Measurements from ENCODE around the gene CSMD2. TPM values are rescaled to one million over a fixed set of nuclear protein-coding genes. Genes with fewer than 3 reads are reported as not detected.

Gene CSMD2
- total and polyA plus RNA-seq, 2 of the 8 experiments (the other 6 are each of a cell fraction or from before 2014, with no cell fraction given) = 7.0 to 14.7 TPM

- peak in 1 of 2 experiments; percentile 70 for DNase-seq (ENCODE audit: low read depth in 1 of 2, low spot score in 2 of 2)
- H3K23me2 ChIP-seq (ENCODE audit: low read depth, low read length) = no peaks in the 10 kb centered on the region
- no peak overlapping the region for H2BK15ac ChIP-seq (ENCODE audit: low read length)
- TF ChIP-seq CREB1 (IDR thresholded peaks at IDR 0.05) = 0 out of 2 replicates have a peak, but pooled peaks have one; percentile 14
- TF ChIP-seq POU5F1 (IDR thresholded peaks at IDR 0.05; ENCODE audit: low read depth, low read length) = no peak
- peak; percentile 38 to 56 (median 43); a peak in 3 of 4 replicates for TF ChIP-seq CTCF (IDR thresholded peaks at IDR 0.05; ENCODE audit: control extremely low read depth in 1 of 3, insufficient read depth in 1 of 3, low read depth in 1 of 3, low read length in 3 of 3)
- peak; percentile 19 to 43; a peak in 3 of 4 replicates for TF ChIP-seq RAD21 (IDR thresholded peaks at IDR 0.05 in 1 of 2, conservative IDR thresholded peaks at IDR 0.05 in 1 of 2; ENCODE audit: low read depth in 2 of 2, low read length in 2 of 2)
- 68% methylated on average over 8 of the region's 8 CpGs; no CpG with 5 or more reads in 1 of the 2 experiments for WGBS, 2 experiments (ENCODE audit: extremely low coverage in 1 of 2, insufficient coverage in 1 of 2, insufficient read length in 1 of 2, insufficient replicate concordance in 2 of 2, low coverage in 1 of 2, low lambda C conversion rate in 2 of 2, missing lambda C conversion rate in 1 of 2)
- H3K56ac ChIP-seq (replicated peaks; ENCODE audit: insufficient read length, low read depth, low read length) = no peak overlapping the region
- H3K79me2 ChIP-seq (ENCODE audit: control insufficient read depth in 1 of 2, insufficient read depth in 2 of 2, low read length in 2 of 2) = peaks cover 0 to 29% of the 10 kb centered on the region in 2 experiments; a peak in 3 of 4 replicates
- H3K4me1 ChIP-seq (replicated peaks in 1 of 4; ENCODE audit: control insufficient read depth in 3 of 4, insufficient read depth in 4 of 4, low read length in 3 of 4) = peaks cover 4 to 14% (median 11%) of the 10 kb centered on the region in 4 experiments; a peak in 6 of 7 replicates
- H3K27me3 ChIP-seq (replicated peaks in 1 of 4; ENCODE audit: control insufficient read depth in 3 of 4, extremely low read depth in 1 of 4, insufficient read depth in 3 of 4, low read length in 3 of 4) = no peaks in the 10 kb centered on the region
- H2BK12ac ChIP-seq (ENCODE audit: low read depth, low read length) = no peak overlapping the region
- H2BK20ac ChIP-seq (ENCODE audit: low read length) = no peak overlapping the region
- no peak overlapping the region for H2AK5ac ChIP-seq (ENCODE audit: low read depth, low read length)
- no peak overlapping the region for H4K5ac ChIP-seq (ENCODE audit: insufficient read length, low read depth, low read length)
- no peak overlapping the region for H3K23ac ChIP-seq (ENCODE audit: insufficient read length)
- no peak overlapping the region for H4K91ac ChIP-seq (replicated peaks; ENCODE audit: insufficient read length, low read length)
- FAIRE-seq = no peak
- no peaks in the 10 kb centered on the region for H3K9me3 ChIP-seq (ENCODE audit: insufficient read depth in 2 of 2, low read depth in 1 of 2, low read length in 1 of 2)
- no peak overlapping the region for H3K4me3 ChIP-seq (ENCODE audit: extremely low read depth in 1 of 4, insufficient read depth in 2 of 4, low read depth in 3 of 4, low read length in 4 of 4)
- H2BK5ac ChIP-seq (ENCODE audit: low read depth, low read length) = no peak overlapping the region
- H3K27ac ChIP-seq (ENCODE audit: low read depth, low read length) = no peak overlapping the region
- no peak overlapping the region for H3K9ac ChIP-seq (replicated peaks in 1 of 4; ENCODE audit: extremely low read depth in 1 of 4, low read depth in 3 of 4, low read length in 3 of 4)
- peaks cover 2 to 13% of the 10 kb centered on the region in 2 experiments for H4K20me1 ChIP-seq (replicated peaks in 1 of 2; ENCODE audit: control insufficient read depth in 1 of 2, insufficient read depth in 2 of 2, low read length in 2 of 2)
- no peak overlapping the region; the same call in 1 of the 2 replicates for H4K8ac ChIP-seq (ENCODE audit: extremely low read depth, insufficient read depth, low read length)
- POLR2A ChIA-PET (ENCODE audit: partially characterized antibody) = interaction anchor here (1.3 kb wide), 1 partner anchor 17 kb away, joined by 3 read pairs; no protein-coding TSS in a partner anchor
- CTCF ChIA-PET (ENCODE audit: partially characterized antibody) = interaction anchor here (0.7 to 2.3 kb wide), 15 partner anchors 9 to 327 kb away, joined by 3 to 10 read pairs (median 4); no protein-coding TSS in a partner anchor
- no peak overlapping the region for H2BK120ac ChIP-seq (replicated peaks; ENCODE audit: low read depth, low read length)
- no peaks in the 10 kb centered on the region for H3K36me3 ChIP-seq (ENCODE audit: control insufficient read depth in 2 of 4, insufficient read depth in 4 of 4, low read length in 3 of 4)
- peaks cover 6% of the 10 kb centered on the region for H3K79me1 ChIP-seq (ENCODE audit: low read depth, low read length)
- no peak overlapping the region for H3K14ac ChIP-seq (ENCODE audit: insufficient read length)
- no peak overlapping the region for H3K4ac ChIP-seq (replicated peaks; ENCODE audit: insufficient read length, low read depth, low read length)
- no peak overlapping the region for H3K18ac ChIP-seq (ENCODE audit: extremely low read depth, low read length)
- H2AFZ ChIP-seq (ENCODE audit: low read length) = no peak overlapping the region
- peak overlapping the region in 1 of 2 experiments; percentile 15; a peak in 1 of 4 replicates for H3K4me2 ChIP-seq (ENCODE audit: insufficient read depth in 1 of 2, low read depth in 2 of 2, low read length in 2 of 2)
Observed at GRCh38 chr1:34037109-34037508, 127.9 kb downstream of the CSMD2 start.
